ENCODE results near the gene CHADL. TPM values are rescaled to one million over a fixed set of nuclear protein-coding genes. Genes with fewer than 3 reads are reported as not detected.

CHADL gene
- total RNA-seq, 3 donors from 2014 or later = 1.1 to 8.8 (median 1.9) TPM

DNA sequence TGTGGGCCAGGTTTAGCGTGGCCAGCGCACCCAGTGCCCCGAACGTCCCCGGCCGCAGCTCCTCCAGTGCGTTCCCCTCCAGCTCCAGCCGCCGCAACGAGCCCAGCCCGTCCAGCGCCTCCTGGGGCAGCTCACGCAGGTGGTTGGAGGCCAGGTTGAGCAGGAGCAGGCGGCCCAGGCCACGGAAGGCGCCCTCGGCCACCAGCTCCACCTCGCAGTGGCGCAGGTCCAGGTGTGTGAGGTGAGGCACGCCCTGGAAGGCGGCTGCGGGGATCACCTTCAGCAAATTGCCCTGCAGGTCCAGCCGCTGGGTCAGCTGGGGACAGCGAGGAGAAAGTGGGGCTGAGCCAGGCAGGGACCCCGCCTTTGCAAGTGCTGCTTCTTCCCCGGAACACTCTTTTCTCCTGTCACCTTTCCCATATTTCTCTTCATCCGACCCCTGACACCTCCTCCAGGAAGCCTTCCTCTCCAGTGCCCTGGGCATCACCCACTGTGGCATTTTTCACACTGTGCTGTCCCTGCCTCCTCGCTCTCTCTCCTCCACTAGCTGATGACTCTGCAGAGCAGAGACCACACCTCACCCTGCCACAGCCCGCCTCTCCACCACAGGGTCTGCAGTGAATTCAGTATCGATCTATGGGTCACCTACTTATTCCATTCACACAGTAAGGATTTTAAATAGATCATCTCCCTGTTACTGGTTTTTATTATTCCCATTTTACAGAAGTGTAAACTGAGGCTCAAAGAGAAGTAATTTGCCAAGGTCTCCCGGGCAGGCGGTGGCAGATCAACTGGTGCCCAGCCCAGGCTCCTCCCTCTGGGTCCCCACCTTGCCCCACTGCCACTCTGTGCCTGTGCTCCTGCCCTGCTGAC lies 1.9 kb downstream of the CHADL start:
- ATAC-seq = no peak
- Histone ChIP-seq H3K4me3 (no peak overlapping the region), H3K36me3 (ENCODE audit: low read depth) (no peaks in the 10 kb centered on the region), H3K9me3 (no peaks in the 10 kb centered on the region), H3K4me1 (ENCODE audit: low read depth) (peaks cover 11% of the 10 kb centered on the region)
- intact Hi-C loops (cut with DNase I, micrococcal nuclease) = no loop called here
- TF ChIP-seq, protein P1, sequence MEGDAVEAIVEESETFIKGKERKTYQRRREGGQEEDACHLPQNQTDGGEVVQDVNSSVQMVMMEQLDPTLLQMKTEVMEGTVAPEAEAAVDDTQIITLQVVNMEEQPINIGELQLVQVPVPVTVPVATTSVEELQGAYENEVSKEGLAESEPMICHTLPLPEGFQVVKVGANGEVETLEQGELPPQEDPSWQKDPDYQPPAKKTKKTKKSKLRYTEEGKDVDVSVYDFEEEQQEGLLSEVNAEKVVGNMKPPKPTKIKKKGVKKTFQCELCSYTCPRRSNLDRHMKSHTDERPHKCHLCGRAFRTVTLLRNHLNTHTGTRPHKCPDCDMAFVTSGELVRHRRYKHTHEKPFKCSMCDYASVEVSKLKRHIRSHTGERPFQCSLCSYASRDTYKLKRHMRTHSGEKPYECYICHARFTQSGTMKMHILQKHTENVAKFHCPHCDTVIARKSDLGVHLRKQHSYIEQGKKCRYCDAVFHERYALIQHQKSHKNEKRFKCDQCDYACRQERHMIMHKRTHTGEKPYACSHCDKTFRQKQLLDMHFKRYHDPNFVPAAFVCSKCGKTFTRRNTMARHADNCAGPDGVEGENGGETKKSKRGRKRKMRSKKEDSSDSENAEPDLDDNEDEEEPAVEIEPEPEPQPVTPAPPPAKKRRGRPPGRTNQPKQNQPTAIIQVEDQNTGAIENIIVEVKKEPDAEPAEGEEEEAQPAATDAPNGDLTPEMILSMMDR (IDR thresholded peaks at IDR 0.05) = no peak
- DNase-seq = no peak

DNA sequence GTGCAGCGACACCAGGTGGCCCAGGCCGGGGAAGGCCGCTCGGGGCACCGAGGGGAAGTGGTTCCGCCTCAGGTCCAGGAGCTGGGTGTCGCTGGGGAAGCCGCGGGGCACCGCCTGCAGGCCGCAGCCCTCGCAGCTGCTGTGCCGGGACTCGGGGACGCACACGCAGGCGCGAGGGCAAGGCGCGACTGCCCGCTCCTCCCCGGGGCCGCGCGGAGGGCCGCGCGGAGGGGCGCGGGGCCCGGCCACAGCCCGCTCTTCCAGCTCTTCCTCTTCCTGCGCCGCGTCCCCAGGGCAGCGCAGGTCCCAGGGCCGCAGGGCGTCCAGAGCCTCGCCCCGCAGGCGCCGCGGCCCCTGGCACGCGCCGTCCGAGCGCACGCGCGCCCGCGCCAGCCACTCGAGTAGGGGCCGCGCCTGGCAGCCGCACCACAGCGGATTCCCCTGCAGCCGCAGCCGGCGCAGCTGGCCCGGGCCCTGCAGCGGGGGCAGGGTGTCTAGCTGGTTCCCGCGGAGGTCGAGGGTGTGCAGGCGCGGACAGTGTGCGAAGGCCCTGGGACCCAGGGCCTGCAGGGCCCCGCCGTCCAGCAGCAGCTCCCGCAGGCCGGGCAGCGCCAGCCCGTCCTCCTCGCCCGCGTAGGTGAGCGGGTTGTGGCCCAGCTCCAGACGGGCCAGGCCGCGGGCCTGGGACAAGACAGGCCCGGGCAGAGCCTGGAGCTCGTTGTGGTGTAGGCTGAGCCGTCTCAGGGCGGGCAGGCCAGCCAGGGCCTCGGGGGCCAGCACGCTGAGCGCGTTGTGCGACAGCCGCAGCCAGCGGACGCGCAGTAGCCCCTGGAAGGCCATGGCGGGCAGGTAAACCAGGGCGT lies 2.8 kb downstream of the CHADL start:
- TF ChIP-seq, protein P1 (IDR thresholded peaks at IDR 0.05) = peak; percentile 67
- peak; percentile 96 for ATAC-seq
- Histone ChIP-seq H3K9me3 (no peaks in the 10 kb centered on the region), H3K36me3 (ENCODE audit: low read depth) (no peaks in the 10 kb centered on the region), H3K4me1 (ENCODE audit: low read depth) (peaks cover 11% of the 10 kb centered on the region), H3K4me3 (no peak overlapping the region)
- intact Hi-C loops (cut with DNase I, micrococcal nuclease) = no loop called here
- DNase-seq = peak; percentile 83 to 90 (median 88)

DNA sequence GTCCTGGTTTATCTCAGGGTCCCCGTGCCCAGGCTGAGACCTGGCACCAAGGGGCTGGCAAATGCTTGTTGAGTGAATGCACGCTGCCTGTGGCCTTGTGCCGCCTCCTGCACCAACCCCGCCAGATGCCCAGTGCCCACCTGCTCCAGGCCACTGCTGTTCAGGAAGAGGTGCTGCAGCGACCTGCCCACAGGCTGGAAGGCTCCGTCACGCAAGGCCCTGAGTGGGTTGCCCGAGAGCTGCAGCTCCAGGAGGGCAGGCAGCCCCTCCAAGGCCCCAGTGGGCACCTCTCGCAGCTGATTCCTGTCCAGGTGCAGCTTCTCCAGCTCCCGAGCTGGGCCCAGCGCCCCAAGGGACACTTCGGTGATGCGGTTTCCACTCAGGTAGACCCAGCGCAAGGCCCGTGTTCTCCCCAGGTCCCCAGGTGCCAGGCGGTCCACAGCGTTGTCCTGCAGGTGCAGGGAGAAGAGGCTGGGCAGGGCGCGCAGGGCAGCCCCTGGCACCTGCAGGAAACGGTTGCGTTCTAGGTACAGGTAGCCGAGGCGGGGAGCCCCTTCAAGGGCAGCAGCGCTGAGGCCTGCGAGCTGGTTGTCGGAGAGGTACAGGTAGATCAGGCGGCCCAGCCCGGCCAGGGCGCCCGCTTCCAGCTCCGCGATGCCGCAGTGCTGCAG lies 3.6 kb downstream of the CHADL start:
- Histone ChIP-seq H3K4me3 (no peak overlapping the region), H3K9me3 (no peaks in the 10 kb centered on the region), H3K36me3 (ENCODE audit: low read depth) (no peaks in the 10 kb centered on the region), H3K4me1 (ENCODE audit: low read depth) (peaks cover 11% of the 10 kb centered on the region)
- no peak for ATAC-seq
- TF ChIP-seq, protein P1 (IDR thresholded peaks at IDR 0.05) = no peak
- DNase-seq = no peak
- intact Hi-C loops (cut with DNase I, micrococcal nuclease) = no loop called here

DNA sequence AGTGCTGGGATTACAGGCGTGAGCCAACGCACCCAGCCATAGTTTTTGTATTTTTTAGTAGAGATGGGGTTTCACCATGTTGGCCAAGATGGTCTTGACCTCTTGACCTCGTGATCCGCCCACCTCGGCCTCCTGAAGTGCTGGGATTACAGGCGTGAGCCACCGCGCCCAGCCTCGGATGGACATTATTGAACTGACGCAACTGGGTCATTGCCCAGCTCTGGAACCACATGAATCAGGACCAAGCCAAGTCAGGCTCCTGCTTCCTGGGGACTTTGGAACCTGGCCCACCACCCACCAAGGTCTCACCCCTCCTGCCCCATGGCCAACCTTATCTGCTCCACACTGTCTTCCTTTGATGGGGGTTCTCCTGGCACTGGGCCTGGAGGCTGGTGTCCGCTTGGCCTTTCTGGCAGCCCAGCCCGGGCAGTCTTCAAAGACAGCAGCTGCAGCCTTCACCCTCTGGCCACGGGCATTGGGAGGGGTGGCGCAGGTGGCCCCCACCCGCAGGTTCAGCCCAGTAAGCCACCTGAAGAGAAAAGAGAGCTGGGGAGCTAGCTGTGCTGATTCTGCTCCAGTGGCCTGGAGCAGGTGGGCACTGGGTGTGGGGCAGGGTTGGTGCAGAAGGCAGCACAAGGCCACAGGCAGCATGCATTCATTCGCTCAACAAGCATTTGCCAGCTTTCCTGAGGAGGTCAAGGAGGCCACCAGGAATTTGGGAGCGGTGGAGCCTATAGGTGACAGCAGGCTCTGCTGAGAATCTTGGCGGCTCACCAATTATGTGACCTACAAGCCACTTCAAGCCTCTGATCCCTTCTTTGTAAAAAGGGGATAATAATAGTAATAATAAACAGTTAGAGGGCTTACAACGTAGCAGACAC lies 5.7 kb downstream of the CHADL start:
- Histone ChIP-seq H3K36me3 (ENCODE audit: low read depth) (no peaks in the 10 kb centered on the region), H3K4me1 (ENCODE audit: low read depth) (peaks cover 11% of the 10 kb centered on the region), H3K9me3 (no peaks in the 10 kb centered on the region), H3K4me3 (no peak overlapping the region)
- ATAC-seq = no peak
- DNase-seq = no peak
- TF ChIP-seq, protein P1 (IDR thresholded peaks at IDR 0.05) = no peak
- intact Hi-C loops (cut with DNase I, micrococcal nuclease) = no loop called here

DNA sequence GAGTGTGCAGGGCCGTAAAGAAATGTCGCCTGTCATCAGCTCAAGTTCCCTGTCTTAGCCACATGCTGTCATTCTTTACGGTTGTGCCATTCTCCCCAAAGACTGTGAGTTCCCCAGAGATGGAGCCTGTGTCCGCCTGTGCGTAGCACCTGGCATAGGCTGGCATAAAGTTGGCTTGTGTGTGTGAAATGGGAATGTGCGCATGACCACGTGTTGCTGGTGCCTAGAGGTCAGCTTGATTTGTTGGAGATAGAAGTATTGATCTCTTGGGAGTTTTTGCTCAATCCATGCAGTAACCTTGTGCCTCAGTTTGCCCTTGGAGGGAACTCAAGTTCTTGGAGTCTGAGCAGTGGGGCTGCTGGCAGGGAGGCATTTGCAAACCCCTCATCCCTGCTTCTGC lies 9.4 kb downstream of the CHADL start:
- Histone ChIP-seq H3K4me3 (no peak overlapping the region), H3K4me1 (ENCODE audit: low read depth) (no peaks in the 10 kb centered on the region), H3K9me3 (no peaks in the 10 kb centered on the region), H3K36me3 (ENCODE audit: low read depth) (no peaks in the 10 kb centered on the region)
- no peak for ATAC-seq
- DNase-seq = no peak
- intact Hi-C loops (cut with DNase I, micrococcal nuclease) = no loop called here
- TF ChIP-seq, protein P1 (IDR thresholded peaks at IDR 0.05) = no peak

All from mucosa of descending colon (tissue), 3 donors.